T-helper 17 cell (primary cell): ENCODE measurements around the gene SPO11. TPM values are rescaled to one million over a fixed set of nuclear protein-coding genes. Genes with fewer than 3 reads are reported as not detected.
"Not testable (repeated sequence)": the region's sequence is repeated elsewhere in the genome, so short reads cannot be mapped to it uniquely, and the experiment has no call there.

ENCODE experiments used
- ATAC-seq: fragments of 150-1000 bp; cut with Tn5 transposase; 2 replicates; pipeline ENCODE4 v1.10.0; 2021; ENCODE audit warnings: mild to moderate bottlenecking, moderate library complexity
- DNase-seq, 3 donors: peaks; one replicate each; pipeline versions ENCODE4 v3.0.0 to v3.0.0-alpha.2; 2020 to 2021
- H3K9me3 ChIP-seq: one replicate; pipeline ENCODE4 v1.7.0; 2013; ENCODE audit warnings: low read length, mild to moderate bottlenecking; ENCODE audit not compliant: control insufficient read depth, poor library complexity, severe bottlenecking
- H3K27ac Mint-ChIP-seq: one replicate; pipeline ENCODE4 v1.8.0; 2022; ENCODE audit warnings: mild to moderate bottlenecking, moderate library complexity, mixed read lengths
- H3K27me3 Mint-ChIP-seq: one replicate; pipeline ENCODE4 v1.8.0; 2022; ENCODE audit warnings: mixed read lengths
- H3K36me3 Mint-ChIP-seq: one replicate; pipeline ENCODE4 v1.8.0; 2022; ENCODE audit warnings: low read depth, mixed read lengths
- H3K4me1 Mint-ChIP-seq: one replicate; pipeline ENCODE4 v1.8.0; 2022; ENCODE audit warnings: mild to moderate bottlenecking, mixed read lengths
- H3K4me3 Mint-ChIP-seq: one replicate; pipeline ENCODE4 v1.8.0; 2022; ENCODE audit warnings: mild to moderate bottlenecking, moderate library complexity, mixed read lengths
- total RNA-seq, 4 donors: library from RNA in 2 of 4; stranded (reverse) in 2 of 4; gene quantifications; one replicate each; pipeline ENCODE4 v1.2.3 and lab custom pipeline; 2022 to 2026

SPO11 gene
- total RNA-seq, 2 donors from 2014 or later = not detected

- Mint-ChIP-seq H3K4me3 (no peak overlapping the region), H3K27ac (no peak overlapping the region), H3K27me3 (peaks cover 52% of the 10 kb centered on the region), H3K4me1 (peaks cover 2% of the 10 kb centered on the region), H3K36me3 (peaks cover 5% of the 10 kb centered on the region)
- no peaks in the 10 kb centered on the region for H3K9me3 ChIP-seq
- no peak for DNase-seq
- ATAC-seq = no peak
Measured at GRCh38 chr20:57332105-57333089, 2.8 kb downstream of the SPO11 start.

GRCh38 chr20:57335392-57335791 lies 5.8 kb downstream of the SPO11 start:
- peaks cover 33% of the 10 kb centered on the region for H3K27me3 Mint-ChIP-seq
- peaks cover 2% of the 10 kb centered on the region for H3K4me1 Mint-ChIP-seq
- ATAC-seq (no peak), DNase-seq (no peak)
- no peak overlapping the region for H3K4me3 Mint-ChIP-seq
- H3K27ac Mint-ChIP-seq = no peak overlapping the region
- H3K9me3 ChIP-seq = no peaks in the 10 kb centered on the region
- peaks cover 5% of the 10 kb centered on the region for H3K36me3 Mint-ChIP-seq

DNA sequence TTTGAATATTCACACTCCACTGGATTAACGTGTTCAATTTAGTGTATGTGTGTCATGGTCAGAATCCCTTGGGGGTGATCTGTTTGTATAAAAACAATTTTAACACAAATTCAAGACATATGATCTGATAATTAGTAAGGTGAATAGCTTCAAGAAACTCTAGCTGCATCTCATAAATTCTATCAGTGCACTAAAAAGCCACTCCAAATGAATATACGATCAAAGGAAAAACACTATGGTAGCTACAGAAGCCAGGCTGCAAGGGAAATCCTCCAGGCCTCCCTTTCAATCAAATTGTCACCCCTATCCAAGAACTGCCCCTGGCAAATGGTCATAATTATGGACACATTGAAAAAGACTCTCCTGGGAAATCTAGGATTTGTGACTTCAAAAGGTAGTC lies 12.1 kb downstream of the SPO11 start:
- Mint-ChIP-seq H3K36me3 (no peaks in the 10 kb centered on the region), H3K27ac (no peak overlapping the region), H3K4me3 (no peak overlapping the region), H3K27me3 (peaks cover 16% of the 10 kb centered on the region), H3K4me1 (no peaks in the 10 kb centered on the region)
- ATAC-seq = no peak
- no peaks in the 10 kb centered on the region for H3K9me3 ChIP-seq
- no peak for DNase-seq

GRCh38 chr20:57342829-57343228 lies 13.2 kb downstream of the SPO11 start:
- DNase-seq (no peak), ATAC-seq (no peak)
- H3K4me1 Mint-ChIP-seq = no peaks in the 10 kb centered on the region
- H3K36me3 Mint-ChIP-seq = no peaks in the 10 kb centered on the region
- H3K9me3 ChIP-seq = no peaks in the 10 kb centered on the region
- H3K27me3 Mint-ChIP-seq = peaks cover 15% of the 10 kb centered on the region
- H3K27ac Mint-ChIP-seq = no peak overlapping the region
- no peak overlapping the region for H3K4me3 Mint-ChIP-seq

DNA sequence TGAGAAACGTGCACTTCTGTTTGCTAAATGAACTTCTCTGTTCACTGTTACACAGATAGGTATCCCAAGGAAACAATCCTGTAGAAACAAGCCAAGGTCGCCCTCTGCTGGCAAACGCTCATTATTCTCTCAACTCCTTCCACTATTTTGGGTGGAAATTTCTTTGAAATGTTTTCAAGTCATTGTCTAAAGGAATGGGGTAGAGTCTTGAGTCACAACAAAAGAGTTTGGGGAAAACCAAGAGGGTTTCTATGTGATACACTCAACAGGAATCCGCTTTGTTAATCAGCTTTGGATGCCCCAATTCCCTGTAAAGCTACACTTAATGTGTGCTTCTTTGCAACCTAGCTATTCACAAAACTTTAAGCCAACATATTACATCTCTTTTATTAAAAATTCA lies 16.9 kb downstream of the SPO11 start:
- Mint-ChIP-seq H3K27me3 (peaks cover 10% of the 10 kb centered on the region), H3K36me3 (no peaks in the 10 kb centered on the region), H3K4me3 (no peak overlapping the region), H3K4me1 (peaks cover 2% of the 10 kb centered on the region), H3K27ac (no peak overlapping the region)
- ATAC-seq (peak; percentile 51), DNase-seq (peak; percentile 26 to 54 (median 29))
- no peaks in the 10 kb centered on the region for H3K9me3 ChIP-seq

DNA sequence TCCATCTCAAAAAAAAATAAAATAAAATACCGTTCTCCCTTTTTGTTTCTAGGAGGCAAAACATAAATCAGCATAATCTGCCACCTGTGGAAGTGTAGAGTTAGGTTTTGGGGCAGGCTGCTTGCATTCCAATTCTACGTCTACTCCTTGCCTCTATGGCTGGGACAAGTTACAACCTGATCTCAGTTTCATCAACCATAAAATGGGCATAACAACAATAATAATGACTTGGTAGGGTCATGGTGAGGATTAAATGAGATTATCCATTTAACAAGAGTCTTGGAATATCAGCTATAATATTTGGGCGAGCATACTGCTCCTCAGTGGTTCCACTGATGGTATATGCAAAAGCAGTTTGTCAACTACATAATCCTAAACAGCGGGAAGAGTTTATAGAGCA lies 17.8 kb downstream of the SPO11 start:
- Mint-ChIP-seq H3K4me1 (peaks cover 9% of the 10 kb centered on the region), H3K36me3 (no peaks in the 10 kb centered on the region), H3K4me3 (no peak overlapping the region), H3K27ac (no peak overlapping the region), H3K27me3 (peaks cover 8% of the 10 kb centered on the region)
- no peaks in the 10 kb centered on the region for H3K9me3 ChIP-seq
- no peak for ATAC-seq
- DNase-seq = no peak

DNA sequence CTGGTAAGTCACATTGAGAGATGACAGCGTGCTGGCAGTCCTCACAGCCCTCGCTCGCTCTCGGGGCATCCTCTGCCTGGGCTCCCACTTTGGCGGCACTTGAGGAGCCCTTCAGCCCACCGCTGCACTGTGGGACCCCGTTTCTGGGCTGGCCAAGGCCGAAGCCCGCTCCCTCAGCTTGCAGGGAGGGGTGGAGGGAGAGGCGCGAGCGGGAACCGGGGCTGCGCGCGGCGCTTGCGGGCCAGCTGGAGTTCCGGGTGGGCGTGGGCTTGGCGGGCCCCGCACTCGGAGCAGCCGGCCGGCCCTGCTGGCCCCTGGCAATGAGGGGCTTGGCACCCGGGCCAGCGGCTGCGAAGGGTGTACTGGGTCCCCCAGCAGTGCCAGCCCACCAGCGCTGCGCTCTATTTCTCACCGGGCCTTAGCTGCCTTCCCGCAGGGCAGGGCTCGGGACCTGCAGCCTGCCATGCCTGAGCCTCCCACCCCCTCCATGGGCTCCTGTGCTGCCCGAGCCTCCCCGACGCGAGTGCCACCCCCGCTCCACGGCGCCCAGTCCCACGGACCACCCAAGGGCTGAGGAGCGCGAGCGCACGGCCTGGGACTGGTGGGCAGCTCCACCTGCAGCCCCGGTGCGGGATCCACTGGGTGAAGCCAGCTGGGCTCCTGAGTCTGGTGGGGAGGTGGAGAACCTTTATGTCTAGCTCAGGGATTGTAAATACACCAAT lies 18.8 kb downstream of the SPO11 start:
- H3K36me3 Mint-ChIP-seq, H3K27me3 Mint-ChIP-seq, H3K4me3 Mint-ChIP-seq, ATAC-seq, DNase-seq, H3K27ac Mint-ChIP-seq, H3K9me3 ChIP-seq: not testable (repeated sequence)
- H3K4me1 Mint-ChIP-seq = peaks cover 13% of the 10 kb centered on the region

DNA sequence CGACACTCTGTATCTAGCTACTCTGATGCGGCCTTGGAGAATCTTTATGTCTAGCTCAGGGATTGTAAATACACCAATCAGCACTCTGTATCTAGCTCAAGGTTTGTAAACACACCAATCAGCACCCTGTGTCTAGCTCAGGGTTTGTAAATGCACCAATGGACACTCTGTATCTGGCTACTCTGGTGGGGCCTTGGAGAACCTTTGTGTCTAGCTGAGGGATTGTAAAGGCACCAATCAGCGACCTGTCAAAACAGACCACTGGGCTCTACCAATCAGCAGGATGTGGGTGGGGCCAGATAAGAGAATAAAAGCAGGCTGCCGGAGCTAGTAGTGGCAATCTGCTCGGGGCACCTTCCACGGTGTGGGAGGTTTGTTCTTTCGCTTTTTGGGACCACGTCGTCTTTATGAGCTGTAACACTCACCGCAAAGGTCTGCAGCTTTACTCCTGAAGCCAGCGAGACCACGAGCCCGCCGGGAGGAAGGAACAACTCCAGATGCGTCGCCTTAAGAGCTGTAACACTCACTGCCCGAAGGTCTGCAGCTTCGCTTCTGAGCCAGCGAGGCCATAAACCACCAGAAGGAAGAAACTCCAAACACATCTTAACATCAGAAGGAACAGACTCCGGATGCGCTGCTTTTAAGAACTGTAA lies 19.4 kb downstream of the SPO11 start:
- ATAC-seq, H3K36me3 Mint-ChIP-seq, DNase-seq, H3K27ac Mint-ChIP-seq, H3K27me3 Mint-ChIP-seq, H3K9me3 ChIP-seq: not testable (repeated sequence)
- H3K4me3 Mint-ChIP-seq = peak overlapping the region; percentile 75
- peaks cover 15% of the 10 kb centered on the region for H3K4me1 Mint-ChIP-seq

DNA sequence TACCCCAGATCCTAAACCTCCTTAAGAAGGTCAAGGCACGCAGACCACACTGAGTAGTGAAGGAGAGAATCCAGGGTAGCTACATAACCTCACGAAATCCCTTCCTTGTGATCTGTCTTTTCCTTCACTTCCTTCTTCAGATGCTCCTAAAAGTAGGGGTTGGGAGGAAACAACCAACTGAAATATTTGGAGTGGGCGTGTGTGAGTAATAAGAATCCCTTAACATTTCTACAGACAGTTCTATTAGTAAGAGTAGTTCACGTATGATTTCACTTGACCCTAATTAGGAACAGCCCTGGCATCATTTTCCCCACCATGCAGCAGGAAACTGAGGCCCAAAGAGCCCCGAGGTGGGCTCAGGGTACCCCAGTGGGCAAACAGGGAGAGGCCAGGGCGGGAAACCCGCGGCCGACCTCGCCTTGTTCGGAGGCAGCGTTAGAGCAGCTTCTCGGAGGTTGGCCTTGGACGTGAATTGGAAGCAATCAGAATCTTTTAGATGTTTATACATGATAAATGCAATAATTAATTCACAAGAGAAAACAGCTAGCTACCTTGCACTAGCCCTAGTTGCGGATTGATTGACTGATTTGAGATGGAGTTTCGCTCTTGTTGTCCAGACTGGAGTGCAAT lies 20.6 kb downstream of the SPO11 start:
- DNase-seq (no peak), ATAC-seq (no peak)
- Mint-ChIP-seq H3K4me3 (peak overlapping the region; percentile 75), H3K27me3 (no peaks in the 10 kb centered on the region), H3K4me1 (peaks cover 15% of the 10 kb centered on the region), H3K36me3 (peaks cover 3% of the 10 kb centered on the region), H3K27ac (peak overlapping the region; percentile 87)
- H3K9me3 ChIP-seq = no peaks in the 10 kb centered on the region

- not testable (repeated sequence) for H3K36me3 Mint-ChIP-seq
- H3K4me1 Mint-ChIP-seq = peaks cover 17% of the 10 kb centered on the region
Measured at GRCh38 chr20:57350726-57351041, 21.1 kb downstream of the SPO11 start.

DNA sequence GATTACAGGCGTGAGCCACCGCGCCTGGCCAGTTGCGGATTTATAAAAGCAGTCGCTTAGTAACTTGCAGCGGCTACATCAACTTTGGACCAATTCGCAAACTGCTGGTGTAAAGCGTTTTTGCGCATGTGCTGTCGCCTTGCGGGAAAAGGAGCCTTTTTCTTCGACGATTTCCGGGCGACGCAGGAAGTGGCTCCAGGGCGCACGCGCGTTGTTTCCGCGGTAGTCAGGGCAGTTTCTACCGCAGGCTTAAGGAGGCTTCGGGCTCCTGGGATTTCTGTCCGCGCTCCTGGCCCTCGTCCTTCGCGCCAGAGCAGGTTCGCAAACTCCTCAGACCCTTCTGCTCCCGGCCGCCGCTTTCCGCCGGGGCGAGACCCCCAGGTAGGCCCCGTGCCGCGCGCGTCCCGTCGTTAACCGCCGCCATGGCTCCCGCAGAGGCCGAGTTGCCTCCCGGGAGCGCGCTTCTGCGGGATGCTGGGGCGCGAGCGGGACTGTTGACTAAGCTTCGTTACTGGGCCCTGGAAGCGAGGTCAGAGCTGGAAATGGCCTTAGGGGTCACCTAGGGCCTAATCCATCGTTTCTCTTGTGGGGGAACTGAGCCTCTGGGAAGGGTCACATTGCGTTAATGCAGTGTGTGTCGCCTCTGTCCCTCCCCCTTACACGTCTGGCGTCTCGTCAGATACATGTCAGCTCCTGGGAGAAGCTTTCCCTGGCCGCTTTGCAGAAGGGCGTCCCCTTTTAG lies 21.6 kb downstream of the SPO11 start, which contains the start of gene RAE1:
RAE1 (plus strand) TSS at position 214 of the 742 bp plus-strand sequence. CDS start 2,784 bp downstream, outside the sequence.
- Mint-ChIP-seq H3K36me3 (peaks cover 3% of the 10 kb centered on the region), H3K27me3 (no peaks in the 10 kb centered on the region), H3K4me3 (peak within 1 kb of the TSS; percentile 90), H3K4me1 (peaks cover 17% of the 10 kb centered on the region), H3K27ac (peak within 1 kb of the TSS; percentile 87)
- no peaks in the 10 kb centered on the region for H3K9me3 ChIP-seq
- ATAC-seq (peak; percentile 83), DNase-seq (peak; percentile 84 to 86 (median 85))

More at GRCh38 chr20:57350726-57351041, 21.1 kb downstream of the SPO11 start:
- ATAC-seq, H3K27me3 Mint-ChIP-seq, H3K9me3 ChIP-seq, DNase-seq: not testable (repeated sequence)
- peak overlapping the region; percentile 90 for H3K4me3 Mint-ChIP-seq
- H3K27ac Mint-ChIP-seq = peak overlapping the region; percentile 87

DNA sequence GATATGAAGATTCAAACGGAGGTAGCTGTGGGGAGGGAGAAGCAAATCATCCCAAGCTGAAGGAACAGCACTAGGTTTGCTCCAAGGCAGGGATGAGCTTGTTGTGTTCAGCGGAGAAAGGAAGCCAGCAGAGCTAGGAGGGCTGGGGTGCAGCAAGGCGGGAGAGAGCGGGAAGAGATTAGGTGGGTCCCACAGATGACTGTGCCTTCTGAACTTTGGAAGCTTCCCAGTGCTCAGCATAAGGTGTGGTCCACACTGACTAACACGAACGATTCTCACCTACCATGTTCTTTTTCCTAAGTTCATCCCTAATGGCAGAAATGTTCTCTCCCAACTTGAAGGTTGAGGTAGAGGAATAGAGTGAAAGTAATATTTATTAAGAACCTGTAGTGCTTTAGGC lies 22.7 kb downstream of the SPO11 start:
- DNase-seq = no peak
- Mint-ChIP-seq H3K27ac (peak overlapping the region; percentile 87), H3K4me3 (peak overlapping the region; percentile 90), H3K36me3 (peaks cover 3% of the 10 kb centered on the region), H3K27me3 (no peaks in the 10 kb centered on the region), H3K4me1 (peaks cover 17% of the 10 kb centered on the region)
- H3K9me3 ChIP-seq = no peaks in the 10 kb centered on the region
- no peak for ATAC-seq
